HG03280 (cell line): ENCODE data around the gene SMG5.
"Not testable (repeated sequence)": the region's sequence is repeated elsewhere in the genome, so short reads cannot be mapped to it uniquely, and the experiment has no call there.

Experiments
- ATAC-seq: cut with Tn5 transposase; IDR thresholded peaks from one replicate; pipeline ENCODE4 v1.9.1; 2021; ENCODE audit warnings: mild to moderate bottlenecking, moderate library complexity; ENCODE audit not compliant: unreplicated experiment

Gene SMG5, protein sequence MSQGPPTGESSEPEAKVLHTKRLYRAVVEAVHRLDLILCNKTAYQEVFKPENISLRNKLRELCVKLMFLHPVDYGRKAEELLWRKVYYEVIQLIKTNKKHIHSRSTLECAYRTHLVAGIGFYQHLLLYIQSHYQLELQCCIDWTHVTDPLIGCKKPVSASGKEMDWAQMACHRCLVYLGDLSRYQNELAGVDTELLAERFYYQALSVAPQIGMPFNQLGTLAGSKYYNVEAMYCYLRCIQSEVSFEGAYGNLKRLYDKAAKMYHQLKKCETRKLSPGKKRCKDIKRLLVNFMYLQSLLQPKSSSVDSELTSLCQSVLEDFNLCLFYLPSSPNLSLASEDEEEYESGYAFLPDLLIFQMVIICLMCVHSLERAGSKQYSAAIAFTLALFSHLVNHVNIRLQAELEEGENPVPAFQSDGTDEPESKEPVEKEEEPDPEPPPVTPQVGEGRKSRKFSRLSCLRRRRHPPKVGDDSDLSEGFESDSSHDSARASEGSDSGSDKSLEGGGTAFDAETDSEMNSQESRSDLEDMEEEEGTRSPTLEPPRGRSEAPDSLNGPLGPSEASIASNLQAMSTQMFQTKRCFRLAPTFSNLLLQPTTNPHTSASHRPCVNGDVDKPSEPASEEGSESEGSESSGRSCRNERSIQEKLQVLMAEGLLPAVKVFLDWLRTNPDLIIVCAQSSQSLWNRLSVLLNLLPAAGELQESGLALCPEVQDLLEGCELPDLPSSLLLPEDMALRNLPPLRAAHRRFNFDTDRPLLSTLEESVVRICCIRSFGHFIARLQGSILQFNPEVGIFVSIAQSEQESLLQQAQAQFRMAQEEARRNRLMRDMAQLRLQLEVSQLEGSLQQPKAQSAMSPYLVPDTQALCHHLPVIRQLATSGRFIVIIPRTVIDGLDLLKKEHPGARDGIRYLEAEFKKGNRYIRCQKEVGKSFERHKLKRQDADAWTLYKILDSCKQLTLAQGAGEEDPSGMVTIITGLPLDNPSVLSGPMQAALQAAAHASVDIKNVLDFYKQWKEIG

DNA sequence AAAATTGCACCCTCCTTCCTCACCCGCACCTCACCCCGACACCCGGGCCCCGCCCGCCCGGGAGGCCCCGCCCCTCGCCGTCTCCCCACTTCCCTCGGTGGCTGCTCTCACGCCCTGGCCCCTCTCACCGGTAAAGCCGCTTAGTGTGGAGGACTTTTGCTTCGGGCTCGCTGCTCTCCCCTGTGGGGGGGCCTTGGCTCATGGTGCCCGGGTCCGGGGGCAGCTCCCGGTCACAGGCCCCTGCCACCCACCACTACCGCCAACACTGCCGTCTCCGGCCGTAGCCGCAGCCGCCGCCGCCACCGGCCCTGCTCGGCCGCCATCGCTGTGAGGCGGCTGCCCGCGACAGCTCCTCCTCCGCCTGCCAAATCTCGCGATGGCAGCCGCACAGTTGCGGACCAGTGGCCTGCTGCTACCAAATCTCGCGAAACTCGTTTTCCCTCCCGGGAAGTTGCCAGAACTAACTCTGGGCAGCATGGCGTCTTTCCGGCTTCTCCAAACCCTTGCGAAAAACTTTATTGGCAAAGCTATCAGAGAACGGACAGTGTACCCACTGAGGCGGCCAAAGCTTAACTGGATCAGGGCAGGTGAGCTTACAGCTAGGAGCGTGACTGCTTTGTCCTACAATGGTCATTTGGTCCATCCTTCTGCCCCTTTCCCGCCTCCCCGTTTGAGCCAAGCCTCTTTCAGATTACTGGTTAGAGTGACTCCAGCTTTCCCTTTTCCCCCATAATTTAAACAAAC, at the start of gene SMG5:
Gene SMG5 (minus strand): TSS at position 347 of the 744 bp plus-strand sequence. CDS start 145 bp downstream, at position 202.
- ATAC-seq = peak; percentile 82

DNA sequence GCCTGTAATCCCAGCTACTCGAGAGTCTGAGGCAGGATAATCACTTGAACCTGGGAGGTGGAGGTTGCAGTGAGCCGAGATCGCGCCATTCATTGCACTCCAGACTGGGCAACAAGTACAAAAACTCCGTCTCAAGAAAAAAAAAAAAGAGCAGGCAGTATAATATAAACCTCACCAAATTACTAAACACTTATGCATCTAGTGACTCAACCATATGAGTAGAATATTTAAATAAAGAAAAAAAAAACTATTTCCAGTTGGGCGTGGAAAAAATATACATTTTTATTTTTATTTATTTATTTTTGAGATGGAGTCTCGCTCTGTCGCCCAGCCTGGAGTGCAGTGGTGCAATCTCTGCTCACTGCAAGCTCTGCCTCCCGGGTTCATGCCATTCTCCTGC, 40.6 kb upstream of the SMG5 start:
- ATAC-seq = not testable (repeated sequence)

DNA sequence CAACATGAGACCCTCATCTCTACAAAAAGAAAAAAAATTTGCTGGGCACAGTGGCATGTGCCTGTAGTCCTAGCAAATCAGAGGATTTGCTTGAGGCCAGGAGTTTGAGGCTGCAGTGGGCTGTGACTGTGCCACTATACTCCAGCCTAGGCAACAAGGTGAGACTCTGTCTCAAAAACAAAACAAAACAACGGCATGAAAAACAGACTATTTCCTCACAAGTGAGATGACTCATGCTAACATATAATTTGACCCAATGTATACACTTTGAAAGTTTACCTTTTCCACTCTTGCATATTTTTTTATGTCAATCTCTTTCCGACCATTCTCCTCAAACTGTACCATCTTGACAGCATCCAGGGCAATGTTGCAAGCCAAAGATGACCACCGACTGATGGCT, 37.9 kb upstream of the SMG5 start:
- ATAC-seq = no peak

DNA sequence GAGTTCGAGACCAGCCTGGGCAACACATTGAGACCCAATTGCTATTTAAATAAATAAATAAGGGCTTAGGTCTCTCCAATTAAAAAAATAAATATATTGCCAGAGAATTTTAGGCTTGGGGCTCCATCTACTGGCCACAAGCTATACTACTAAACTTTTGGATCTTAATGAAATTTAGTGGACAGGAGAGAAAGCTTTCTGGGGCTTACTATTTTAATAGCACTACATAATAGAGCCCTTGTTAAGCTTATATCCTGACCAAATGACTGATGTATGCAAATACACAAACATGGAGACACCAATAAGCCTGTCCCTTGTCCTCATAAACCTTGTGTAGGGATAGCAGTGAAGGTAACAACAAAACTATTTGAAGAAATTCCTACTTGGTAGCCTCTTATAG, 37.0 kb upstream of the SMG5 start:
- ATAC-seq = no peak

- no peak for ATAC-seq
Measured at GRCh38 chr1:156316909-156317308, 34.3 kb upstream of the SMG5 start.

GRCh38 chr1:156310962-156311361, 28.3 kb upstream of the SMG5 start:
- ATAC-seq = no peak

DNA sequence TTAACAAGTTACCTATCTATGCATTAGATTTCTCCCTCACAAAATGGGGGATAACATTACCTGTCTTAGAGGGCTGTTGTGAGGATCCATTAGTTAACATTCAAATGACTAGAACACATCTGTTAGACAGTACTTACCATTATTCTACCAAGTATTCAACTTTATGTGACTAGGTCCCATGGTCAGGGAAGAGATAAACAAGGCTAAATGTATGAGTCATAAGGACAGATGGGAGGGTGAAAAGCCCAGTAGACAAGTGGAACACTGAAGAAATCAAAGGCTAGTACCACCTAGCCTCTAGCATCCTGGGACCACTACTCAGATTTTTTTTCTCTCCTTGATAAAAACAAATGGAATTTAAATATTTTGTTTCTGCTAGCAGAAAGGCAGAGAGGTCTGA, 25.5 kb upstream of the SMG5 start:
- no peak for ATAC-seq

DNA sequence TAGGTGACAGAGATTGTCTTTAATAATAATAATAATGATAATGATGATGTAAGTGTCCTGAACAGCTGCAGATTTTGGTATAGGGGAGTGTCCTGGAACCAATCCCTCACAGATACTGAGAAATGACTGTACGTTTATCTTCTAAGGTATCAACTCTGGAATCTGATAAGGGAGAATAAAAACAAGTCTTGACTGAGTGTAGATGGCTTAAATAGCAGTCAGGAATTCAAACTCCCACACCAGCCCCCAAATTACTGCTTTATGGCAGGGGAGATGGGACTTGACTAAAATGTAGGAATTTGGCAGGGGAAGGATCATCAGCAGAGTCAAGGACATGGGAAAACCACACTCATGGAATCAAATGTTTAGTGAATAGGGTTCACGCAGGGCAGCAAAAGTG, 22.6 kb upstream of the SMG5 start:
- ATAC-seq = no peak

GRCh38 chr1:156303241-156303640, 20.6 kb upstream of the SMG5 start:
- ATAC-seq = no peak

GRCh38 chr1:156298852-156299357, 16.3 kb upstream of the SMG5 start, which contains the start of gene VHLL:
Gene VHLL (minus strand): TSS chr1:156299307. CDS start chr1:156299189, 118 bp downstream.
- no peak for ATAC-seq

GRCh38 chr1:156295391-156295947, 12.8 kb upstream of the SMG5 start, which contains the start of gene GLMP:
Gene GLMP (minus strand): TSS chr1:156295679. CDS start chr1:156295645, 34 bp downstream.
- no peak for ATAC-seq

DNA sequence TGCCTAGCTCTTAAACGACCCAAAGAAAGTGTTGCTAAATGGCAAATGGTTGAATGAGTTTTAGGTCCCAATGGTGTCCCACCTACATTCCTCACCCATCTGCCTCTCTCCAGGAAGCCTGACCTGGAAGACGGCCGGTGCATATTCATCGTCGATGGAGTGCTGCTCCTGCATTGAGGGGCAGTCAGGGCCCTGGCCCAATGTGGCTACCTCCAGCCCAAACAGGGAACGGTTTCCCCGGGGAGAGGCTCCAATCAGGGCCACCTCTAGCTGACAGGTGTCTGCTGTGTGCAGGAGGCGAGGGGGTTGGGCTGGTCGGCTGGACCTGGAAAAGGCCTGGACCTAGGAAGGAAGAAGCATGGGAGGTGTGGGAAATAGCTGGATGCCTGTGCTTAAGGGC, 11.3 kb upstream of the SMG5 start:
- ATAC-seq = no peak

GRCh38 chr1:156293098-156293434, 10.4 kb upstream of the SMG5 start:
- ATAC-seq = no peak

DNA sequence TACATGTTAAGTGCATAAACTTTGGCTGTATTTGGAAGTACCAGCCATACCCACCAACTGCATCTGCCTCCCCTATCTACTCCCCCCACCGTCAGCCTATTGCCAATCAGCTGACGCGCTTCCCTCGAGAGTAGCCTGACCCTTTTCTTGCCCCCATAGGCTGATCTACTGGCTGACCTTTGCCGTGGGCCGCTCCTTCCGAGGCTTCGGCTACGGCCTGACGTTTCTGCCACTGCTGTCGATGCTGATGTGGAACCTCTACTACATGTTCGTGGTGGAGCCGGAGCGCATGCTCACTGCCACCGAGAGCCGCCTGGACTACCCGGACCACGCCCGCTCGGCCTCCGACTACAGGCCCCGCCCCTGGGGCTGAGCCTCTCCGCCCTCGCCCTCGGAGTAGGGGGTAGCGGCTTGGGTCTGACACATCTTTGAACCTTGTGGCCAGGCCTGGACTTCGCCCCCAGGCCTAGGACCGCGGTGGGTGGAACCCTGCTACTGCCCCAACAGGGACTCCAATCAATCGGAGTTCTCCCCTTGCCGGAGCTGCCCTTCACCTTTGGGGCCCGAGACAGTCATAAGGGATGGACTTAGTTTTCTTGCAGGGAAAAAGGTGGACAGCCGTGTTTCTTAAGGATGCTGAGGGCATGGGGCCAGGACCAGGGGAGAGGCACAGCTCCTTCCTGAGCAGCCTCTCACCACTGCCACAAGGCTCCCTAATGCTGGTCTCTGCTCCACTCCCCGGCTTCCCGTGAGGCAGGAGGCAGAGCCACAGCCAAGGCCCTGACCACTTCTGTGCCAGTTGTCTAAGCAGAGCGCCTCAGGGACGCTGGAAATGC, 8.8 kb upstream of the SMG5 start:
- peak; percentile 44 for ATAC-seq

- ATAC-seq = no peak
Measured at GRCh38 chr1:156289857-156290256, 7.2 kb upstream of the SMG5 start.

- no peak for ATAC-seq
Measured at GRCh38 chr1:156286061-156286460, 3.4 kb upstream of the SMG5 start.

- no peak for ATAC-seq
Measured at GRCh38 chr1:156285437-156285836, 2.8 kb upstream of the SMG5 start.

GRCh38 chr1:156284757-156285156, 2.1 kb upstream of the SMG5 start:
- ATAC-seq = no peak

DNA sequence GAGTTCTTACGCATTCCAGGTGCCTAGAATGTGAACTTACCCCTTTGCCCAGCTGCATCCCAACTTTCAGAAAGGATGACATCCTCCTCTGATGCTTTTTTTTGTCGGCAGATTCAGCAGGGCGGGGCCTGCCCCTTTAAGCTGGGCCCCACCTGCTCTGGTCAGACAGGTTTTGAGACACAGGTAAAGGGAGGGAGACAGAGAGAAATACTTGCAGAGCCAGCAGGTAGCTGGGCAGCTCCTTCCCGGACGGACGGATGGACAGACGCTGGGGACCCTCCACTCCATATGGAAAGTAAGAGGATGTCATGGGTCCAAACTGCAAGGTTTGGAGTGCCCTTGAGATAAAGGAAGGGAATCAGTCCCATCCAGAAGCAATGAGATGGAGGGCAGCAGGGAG, 1.5 kb upstream of the SMG5 start, which contains the start of gene TMEM79:
Gene TMEM79 (plus strand): TSS at position 214 of the 400 bp plus-strand sequence. CDS start 902 bp downstream, outside the sequence.
- no peak for ATAC-seq
